ENCODE data around the gene BBOF1. TPM values are rescaled to one million over a fixed set of nuclear protein-coding genes. Genes with fewer than 3 reads are reported as not detected.
"Not testable (repeated sequence)": the region's sequence is repeated elsewhere in the genome, so short reads cannot be mapped to it uniquely, and the experiment has no call there.

BBOF1 gene
- total RNA-seq, 1 experiment from 2014 or later, result 6.8 TPM

- not testable (repeated sequence) for H3F3A ChIP-seq (ENCODE audit: insufficient read depth, low read depth); H3K9me2 ChIP-seq (ENCODE audit: insufficient read depth); H2AFZ ChIP-seq; H3K4me3 ChIP-seq; H3K36me3 ChIP-seq (ENCODE audit: low read depth); H3K27ac ChIP-seq; H3K79me2 ChIP-seq (ENCODE audit: low read depth); H3K9me3 ChIP-seq (ENCODE audit: insufficient read depth, low read depth); H3K27me3 ChIP-seq (ENCODE audit: insufficient read depth, low read depth); H4K20me1 ChIP-seq (ENCODE audit: insufficient read depth); H3K4me2 ChIP-seq; H3K4me1 ChIP-seq (replicated peaks; ENCODE audit: insufficient read depth); BruUV-seq (replicated peaks)
- ChIA-PET POLR2A (ENCODE audit: unreplicated experiment) (interaction anchor here (0.7 kb wide), 1 partner anchor 26 kb away, joined by 10 read pairs; no protein-coding TSS in a partner anchor), CTCF (interaction anchor here (0.5 to 1.3 kb wide), 15 partner anchors 11 to 637 kb away, joined by 3 to 8 read pairs (median 3); no protein-coding TSS in a partner anchor)
- intact Hi-C loops (cut with micrococcal nuclease; ENCODE audit: unreplicated experiment), result loop anchor here (1.0 to 10.0 kb wide), 5 partner anchors 140 to 973 kb away; no protein-coding TSS in a partner anchor
- TF ChIP-seq CTCF (conservative IDR thresholded peaks at IDR 0.05), result peak; percentile 82
- peak; percentile 12 to 63 for DNase-seq
Measured at GRCh38 chr14:74111395-74112216, 92.5 kb downstream of the BBOF1 start.

Other genes with a start within 250 kb of the BBOF1 start
- gene PTGR2, start 167.5 kb upstream of the BBOF1 start, total RNA-seq (2021), result 19.5 and 21.8 TPM in 2 replicates
- gene ZNF410, start 132.5 kb upstream of the BBOF1 start, total RNA-seq (2021), result 38.6 and 40.2 TPM in 2 replicates
- 1.6 TPM in 2 replicates for gene FAM161B, start 69.3 kb upstream of the BBOF1 start, total RNA-seq (2021)
- gene COQ6, start 69.0 kb upstream of the BBOF1 start, total RNA-seq (2021), result 25.4 and 25.7 TPM in 2 replicates
- gene ENTPD5, start 61 bp upstream of the BBOF1 start, total RNA-seq (2021), result 12.3 and 12.6 TPM in 2 replicates
- 53.1 and 54.5 TPM in 2 replicates for gene ALDH6A1, start 65.1 kb downstream of the BBOF1 start, total RNA-seq (2021)
- 18.8 TPM in 2 replicates for gene LIN52, start 65.6 kb downstream of the BBOF1 start, total RNA-seq (2021)
- gene VSX2, start 220.1 kb downstream of the BBOF1 start, total RNA-seq (2021), result not detected in 2 replicates

Measured in PC-9 (cell line).